IMR-90 (cell line): Measurements from ENCODE around the gene TBCD. TPM values are rescaled to one million over a fixed set of nuclear protein-coding genes. Genes with fewer than 3 reads are reported as not detected.

Source experiments
- ATAC-seq: fragments of 200-7000 bp; cut with Tn5 transposase; 2 replicates; pipeline ENCODE4 v1.9.1; 2020; ENCODE audit warnings: low read depth, mild to moderate bottlenecking, moderate library complexity
- BruUV-seq: library from RNA; stranded (reverse); fragments of 400-500 nt; replicated peaks from 2 replicates; lab custom pipeline; 2021; lab: Mats Ljungman, UMichigan
- CTCF ChIA-PET: fragments of 300-600 bp; formaldehyde crosslinking; extraction: SDS; loops from one replicate; lab custom pipeline; 2021; ENCODE audit warnings: antibody characterized with exemption; lab: Yijun Ruan, JAX
- POLR2A ChIA-PET: fragments of 300-600 bp; sonication (Branson Sonifier 250); formaldehyde crosslinking; loops from one replicate; lab custom pipeline; 2022; ENCODE audit warnings: antibody characterized with exemption; ENCODE audit not compliant: unreplicated experiment; lab: Charles Lee
- DNase-seq: peaks from one replicate; pipeline ENCODE4 v3.0.0; 2013
- H2AFZ ChIP-seq: replicated peaks from 2 replicates; pipeline ENCODE3; 2013; ENCODE audit warnings: low read length, mild to moderate bottlenecking; ENCODE audit not compliant: poor library complexity
- H2AK5ac ChIP-seq: 2 replicates; pipeline ENCODE4 v1.6.1; 2013; ENCODE audit warnings: low read depth, low read length, inconsistent platforms
- H2AK9ac ChIP-seq: replicated peaks from 2 replicates; pipeline ENCODE3; 2013; ENCODE audit warnings: mild to moderate bottlenecking, low read depth, low read length, moderate library complexity; ENCODE audit not compliant: poor library complexity
- H2BK120ac ChIP-seq: 2 replicates; pipeline ENCODE4 v1.6.1; 2013; ENCODE audit warnings: low read depth, low read length, inconsistent platforms
- H2BK15ac ChIP-seq: 3 replicates; pipeline ENCODE4 v1.6.1; 2013; ENCODE audit warnings: low read depth, low read length, inconsistent platforms
- H2BK20ac ChIP-seq: 2 replicates; pipeline ENCODE4 v1.6.1; 2013; ENCODE audit warnings: low read depth, mild to moderate bottlenecking, inconsistent platforms, low read length, moderate library complexity
- H2BK5ac ChIP-seq: 2 replicates; pipeline ENCODE4 v1.6.1; 2013; ENCODE audit warnings: mild to moderate bottlenecking, low read depth, low read length, inconsistent platforms; ENCODE audit not compliant: poor library complexity, severe bottlenecking
- H3K14ac ChIP-seq: replicated peaks from 2 replicates; pipeline ENCODE4 v1.6.1; 2013; ENCODE audit warnings: low read depth, low read length, inconsistent platforms
- H3K18ac ChIP-seq: 2 replicates; pipeline ENCODE4 v1.6.1; 2013; ENCODE audit warnings: low read depth, low read length, control low read depth
- H3K23ac ChIP-seq: 2 replicates; pipeline ENCODE4 v1.6.1; 2013; ENCODE audit warnings: low read depth, low read length, inconsistent platforms
- H3K27ac ChIP-seq: 2 replicates; pipeline ENCODE4 v1.5.1; 2013; ENCODE audit warnings: mild to moderate bottlenecking, control low read depth, low read length; ENCODE audit not compliant: insufficient read depth
- H3K27me3 ChIP-seq: 2 replicates; pipeline ENCODE4 v1.6.1; 2013; ENCODE audit warnings: low read length; ENCODE audit not compliant: control insufficient read depth, insufficient read depth
- H3K36me3 ChIP-seq: 2 replicates; pipeline ENCODE4 v1.6.1; 2013; ENCODE audit warnings: low read length, mixed read lengths; ENCODE audit not compliant: control insufficient read depth, insufficient read depth
- H3K4ac ChIP-seq: 2 replicates; pipeline ENCODE4 v1.6.1; 2013; ENCODE audit warnings: low read depth, low read length, inconsistent platforms
- H3K4me1 ChIP-seq: 2 replicates; pipeline ENCODE4 v1.6.1; 2013; ENCODE audit warnings: low read length, mixed read lengths; ENCODE audit not compliant: control insufficient read depth, insufficient read depth
- H3K4me2 ChIP-seq: 2 replicates; pipeline ENCODE4 v1.6.1; 2013; ENCODE audit warnings: low read depth, mild to moderate bottlenecking, control low read depth, low read length, moderate library complexity
- H3K4me3 ChIP-seq: 2 replicates; pipeline ENCODE4 v1.5.1; 2013; ENCODE audit warnings: low read depth, mild to moderate bottlenecking, control low read depth, low read length, moderate library complexity; ENCODE audit not compliant: insufficient read depth
- H3K56ac ChIP-seq: 2 replicates; pipeline ENCODE4 v1.6.1; 2013; ENCODE audit warnings: low read length, inconsistent platforms; ENCODE audit not compliant: insufficient read depth; ENCODE audit errors: extremely low read depth
- H3K79me1 ChIP-seq, 2 experiments: 2 replicates each; pipeline ENCODE4 v1.6.1; 2013; ENCODE audit warnings: low read length in 2 of 2, inconsistent platforms in 1 of 2, low read depth in 1 of 2
- H3K9ac ChIP-seq: 2 replicates; pipeline ENCODE4 v1.6.1; 2013; ENCODE audit warnings: low read depth, low read length, control low read depth
- H3K9me1 ChIP-seq: 2 replicates; pipeline ENCODE4 v1.6.1; 2013; ENCODE audit warnings: low read length, inconsistent platforms; ENCODE audit not compliant: insufficient read depth
- H3K9me3 ChIP-seq: 2 replicates; pipeline ENCODE4 v1.6.1; 2013; ENCODE audit warnings: low read length; ENCODE audit not compliant: control insufficient read depth, insufficient read depth
- H4K20me1 ChIP-seq: 2 replicates; pipeline ENCODE4 v1.6.1; 2013; ENCODE audit warnings: low read length, inconsistent platforms; ENCODE audit not compliant: insufficient read depth
- H4K5ac ChIP-seq: 2 replicates; pipeline ENCODE4 v1.6.1; 2013; ENCODE audit warnings: mild to moderate bottlenecking, low read depth, low read length, control low read depth
- H4K8ac ChIP-seq, 2 experiments: 2 replicates each; pipeline ENCODE4 v1.6.1; 2013; ENCODE audit warnings: low read depth in 2 of 2, low read length in 2 of 2, control low read depth in 1 of 2, inconsistent platforms in 1 of 2
- H4K91ac ChIP-seq: 2 replicates; pipeline ENCODE4 v1.6.1; 2013; ENCODE audit warnings: low read depth, low read length, inconsistent platforms; ENCODE audit not compliant: insufficient read depth
- CEBPB ChIP-seq: IDR thresholded peaks from 2 replicates; pipeline ENCODE4 v1.6.1; 2012; ENCODE audit warnings: low read depth, low read length, improper control_type of control experiment
- CHD1 ChIP-seq: IDR thresholded peaks from 2 replicates; pipeline ENCODE4 v1.6.1; 2012; ENCODE audit warnings: low read depth, low read length, improper control_type of control experiment
- FOS ChIP-seq: fragments of 150-350 bp; IDR thresholded peaks from 2 replicates; pipeline ENCODE4 v1.6.1; 2016; ENCODE audit warnings: low read depth, low read length
- MAFK ChIP-seq: IDR thresholded peaks from 2 replicates; pipeline ENCODE4 v1.6.1; 2012; ENCODE audit warnings: low read depth, low read length, improper control_type of control experiment
- MAZ ChIP-seq: IDR thresholded peaks from 2 replicates; pipeline ENCODE4 v1.6.1; 2012; ENCODE audit warnings: low read depth, mild to moderate bottlenecking, low read length, improper control_type of control experiment, moderate library complexity, borderline replicate concordance
- NFE2L2 ChIP-seq: fragments of 150-350 bp; IDR thresholded peaks from 2 replicates; pipeline ENCODE4 v1.6.1; 2016; ENCODE audit warnings: low read depth, mild to moderate bottlenecking, low read length
- RAD21 ChIP-seq: IDR thresholded peaks from 2 replicates; pipeline ENCODE4 v1.6.1; 2012; ENCODE audit warnings: low read length, improper control_type of control experiment
- RCOR1 ChIP-seq: IDR thresholded peaks from 2 replicates; pipeline ENCODE4 v1.6.1; 2012; ENCODE audit warnings: mild to moderate bottlenecking, low read length, improper control_type of control experiment; ENCODE audit not compliant: insufficient replicate concordance
- RFX5 ChIP-seq: IDR thresholded peaks from 2 replicates; pipeline ENCODE4 v1.8.0; 2012; ENCODE audit warnings: low read depth, mild to moderate bottlenecking, low read length, moderate library complexity
- SMC3 ChIP-seq: fragments of 150-350 bp; IDR thresholded peaks from 2 replicates; pipeline ENCODE4 v1.6.1; 2016; ENCODE audit warnings: low read depth, mild to moderate bottlenecking, antibody characterized with exemption, low read length, moderate library complexity
- WGBS, 2 experiments: methylation state at CpG; one replicate each; pipeline versions ENCODE4 v1.1.5 to v1.1.7; 2013; ENCODE audit warnings: missing lambda C conversion rate in 2 of 2; ENCODE audit not compliant: insufficient read length in 1 of 2; ENCODE audit errors: extremely low coverage in 2 of 2; 5-methylcytosine and 5-hydroxymethylcytosine counted together
- dilution Hi-C: fragments of 300-500 bp; cut with HindIII; formaldehyde crosslinking; loops from one replicate; pipeline ENCODE4 v1.14.3; 2018; ENCODE audit warnings: low sequenced_read_pairs; ENCODE audit not compliant: unreplicated experiment
- in situ Hi-C: fragments of 300-500 bp; cut with MboI; formaldehyde crosslinking; loops from 3 replicates; pipeline ENCODE4 v1.14.3; 2019; ENCODE audit warnings: low sequenced_read_pairs, inconsistent platforms, mixed read lengths
- intact Hi-C: fragments of 100-400 bp; cut with micrococcal nuclease; formaldehyde crosslinking; loops from 2 replicates; pipeline ENCODE4 v1.10.0; 2022
- polyA plus RNA-seq, 3 experiments: library from polyadenylated mRNA; depleted of rRNA; stranded (reverse); fragments of >200 nt; gene quantifications; 2 replicates each; pipeline ENCODE4 v1.2.3, GENCODE V29; 2012; ENCODE audit warnings: low replicate concordance in 1 of 3
- total RNA-seq: library from RNA; depleted of rRNA; stranded (reverse); fragments of >200 nt; gene quantifications from 2 replicates; pipeline ENCODE4 v1.2.3, GENCODE V29; 2012
- TF ChIP-seq, protein P1 (sequence below): conservative IDR thresholded peaks from 2 replicates; pipeline ENCODE4 v1.5.1; 2012; ENCODE audit warnings: mild to moderate bottlenecking, low read depth, low read length, improper control_type of control experiment

The TBCD gene
- total and polyA plus RNA-seq, 2 of the 4 experiments (the other 2 are of a cell fraction) = 21.9 to 54.5 TPM

DNA sequence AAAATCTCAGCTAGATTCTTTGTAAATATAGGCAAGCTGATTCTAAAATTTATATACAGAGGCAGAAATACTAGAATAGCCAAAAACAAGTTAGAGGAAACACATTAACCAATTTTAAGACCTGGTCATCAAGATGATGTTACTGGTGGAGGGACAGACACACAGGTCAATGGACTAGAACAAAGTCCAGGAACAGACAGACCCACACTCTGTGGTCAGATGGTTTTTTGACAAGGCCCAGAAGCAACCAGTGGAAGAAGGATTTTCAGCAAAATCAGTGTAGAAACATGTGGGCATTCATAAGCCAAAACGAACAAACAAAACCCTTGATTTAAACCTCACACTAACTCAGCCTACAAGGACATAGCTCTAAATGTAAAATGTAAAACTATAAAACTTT lies 227.9 kb downstream of the TBCD start:
- Histone ChIP-seq H3K18ac (no peak overlapping the region), H3K79me1 (no peaks in the 10 kb centered on the region; a peak in 1 of 4 replicates), H3K23ac (no peak overlapping the region), H3K14ac (no peak overlapping the region), H3K4me2 (no peak overlapping the region), H4K20me1 (no peaks in the 10 kb centered on the region), H4K5ac (no peak overlapping the region), H2BK120ac (no peak overlapping the region), H3K27me3 (no peaks in the 10 kb centered on the region), H3K4ac (no peak overlapping the region), H4K91ac (no peak overlapping the region), H3K56ac (no peak overlapping the region), H2BK15ac (no peak overlapping the region), H4K8ac (no peak overlapping the region), H3K27ac (no peak overlapping the region), H2BK20ac (no peak overlapping the region), H3K36me3 (no peaks in the 10 kb centered on the region), H2BK5ac (no peak overlapping the region), H3K4me3 (no peak overlapping the region), H2AFZ (no peak overlapping the region), H3K4me1 (no peaks in the 10 kb centered on the region), H3K9ac (no peak overlapping the region), H3K9me3 (no peaks in the 10 kb centered on the region), H2AK5ac (no peak overlapping the region), H2AK9ac (no peak overlapping the region), H3K9me1 (no peaks in the 10 kb centered on the region)
- WGBS, 2 experiments = no CpG with 5 or more reads among the region's 1 CpG
- intact Hi-C loops = no loop called here
- no TSS peak for BruUV-seq
- TF ChIP-seq CEBPB (no peak), MAZ (no peak), RFX5 (no peak), RCOR1 (no peak), SMC3 (no peak), RAD21 (no peak), FOS (no peak), MAFK (no peak), NFE2L2 (no peak), CHD1 (no peak)
- TF ChIP-seq, protein P1, sequence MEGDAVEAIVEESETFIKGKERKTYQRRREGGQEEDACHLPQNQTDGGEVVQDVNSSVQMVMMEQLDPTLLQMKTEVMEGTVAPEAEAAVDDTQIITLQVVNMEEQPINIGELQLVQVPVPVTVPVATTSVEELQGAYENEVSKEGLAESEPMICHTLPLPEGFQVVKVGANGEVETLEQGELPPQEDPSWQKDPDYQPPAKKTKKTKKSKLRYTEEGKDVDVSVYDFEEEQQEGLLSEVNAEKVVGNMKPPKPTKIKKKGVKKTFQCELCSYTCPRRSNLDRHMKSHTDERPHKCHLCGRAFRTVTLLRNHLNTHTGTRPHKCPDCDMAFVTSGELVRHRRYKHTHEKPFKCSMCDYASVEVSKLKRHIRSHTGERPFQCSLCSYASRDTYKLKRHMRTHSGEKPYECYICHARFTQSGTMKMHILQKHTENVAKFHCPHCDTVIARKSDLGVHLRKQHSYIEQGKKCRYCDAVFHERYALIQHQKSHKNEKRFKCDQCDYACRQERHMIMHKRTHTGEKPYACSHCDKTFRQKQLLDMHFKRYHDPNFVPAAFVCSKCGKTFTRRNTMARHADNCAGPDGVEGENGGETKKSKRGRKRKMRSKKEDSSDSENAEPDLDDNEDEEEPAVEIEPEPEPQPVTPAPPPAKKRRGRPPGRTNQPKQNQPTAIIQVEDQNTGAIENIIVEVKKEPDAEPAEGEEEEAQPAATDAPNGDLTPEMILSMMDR = no peak
- ATAC-seq = no peak
- no peak for DNase-seq
- dilution Hi-C loops = no loop called here
- CTCF ChIA-PET = no interaction called here
- in situ Hi-C loops = no loop called here
- POLR2A ChIA-PET = no interaction called here
